ENCODE data around the gene CTNNA2. TPM values are rescaled to one million over a fixed set of nuclear protein-coding genes. Genes with fewer than 3 reads are reported as not detected.

CTNNA2 gene
- total RNA-seq, 4 donors from 2014 or later, result 0.88 to 14.9 (median 2.3) TPM; not detected in 1

DNA sequence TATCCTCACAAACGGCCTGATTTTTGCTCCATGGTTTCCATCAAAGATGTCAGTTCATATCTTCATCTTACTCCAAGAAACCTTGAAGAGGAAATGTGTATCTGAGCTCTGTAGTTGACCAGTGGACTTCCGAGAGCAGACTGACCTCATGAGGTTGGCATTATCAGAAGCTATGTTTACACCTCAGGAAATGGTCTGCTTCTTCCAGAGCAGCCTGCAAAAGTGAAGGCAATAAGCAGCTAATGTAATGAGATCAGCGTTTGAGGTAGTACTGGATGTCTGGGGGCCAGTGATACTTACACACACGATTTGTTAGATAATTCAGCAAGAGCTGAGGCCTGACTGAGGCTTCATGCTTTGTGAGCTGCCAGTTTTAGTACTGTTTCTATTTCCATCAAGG lies 602.0 kb downstream of the CTNNA2 start:
- Histone ChIP-seq H3K9me3 (no peaks in the 10 kb centered on the region), H3K4me1 (no peaks in the 10 kb centered on the region)
- intact Hi-C loops (cut with DNase I; ENCODE audit: low total_unique reads), result no loop called here

DNA sequence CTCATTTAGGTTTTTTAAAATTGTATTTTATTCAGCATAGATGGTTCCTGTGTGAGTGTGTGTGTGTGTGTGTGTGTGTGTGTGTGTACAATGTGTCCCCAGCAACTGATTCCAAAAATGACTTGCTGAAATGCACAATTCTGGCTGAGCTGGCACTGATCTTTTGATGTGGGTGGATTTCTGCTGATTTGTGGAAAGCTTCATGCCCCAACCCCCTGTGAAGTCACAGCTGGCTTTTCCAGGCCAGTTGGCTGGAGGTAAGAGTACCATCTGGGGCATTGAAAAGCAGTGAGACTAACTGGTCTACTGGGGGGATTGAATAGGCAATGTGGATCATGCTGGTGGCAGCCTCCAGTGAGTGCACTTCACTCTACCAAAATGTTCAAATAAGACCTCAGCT lies 604.5 kb downstream of the CTNNA2 start:
- no peaks in the 10 kb centered on the region for H3K4me1 ChIP-seq
- intact Hi-C loops (cut with DNase I; ENCODE audit: low total_unique reads), result no loop called here
- no peak for TF ChIP-seq POLR2A (IDR thresholded peaks at IDR 0.05)
- TF ChIP-seq, protein P1, sequence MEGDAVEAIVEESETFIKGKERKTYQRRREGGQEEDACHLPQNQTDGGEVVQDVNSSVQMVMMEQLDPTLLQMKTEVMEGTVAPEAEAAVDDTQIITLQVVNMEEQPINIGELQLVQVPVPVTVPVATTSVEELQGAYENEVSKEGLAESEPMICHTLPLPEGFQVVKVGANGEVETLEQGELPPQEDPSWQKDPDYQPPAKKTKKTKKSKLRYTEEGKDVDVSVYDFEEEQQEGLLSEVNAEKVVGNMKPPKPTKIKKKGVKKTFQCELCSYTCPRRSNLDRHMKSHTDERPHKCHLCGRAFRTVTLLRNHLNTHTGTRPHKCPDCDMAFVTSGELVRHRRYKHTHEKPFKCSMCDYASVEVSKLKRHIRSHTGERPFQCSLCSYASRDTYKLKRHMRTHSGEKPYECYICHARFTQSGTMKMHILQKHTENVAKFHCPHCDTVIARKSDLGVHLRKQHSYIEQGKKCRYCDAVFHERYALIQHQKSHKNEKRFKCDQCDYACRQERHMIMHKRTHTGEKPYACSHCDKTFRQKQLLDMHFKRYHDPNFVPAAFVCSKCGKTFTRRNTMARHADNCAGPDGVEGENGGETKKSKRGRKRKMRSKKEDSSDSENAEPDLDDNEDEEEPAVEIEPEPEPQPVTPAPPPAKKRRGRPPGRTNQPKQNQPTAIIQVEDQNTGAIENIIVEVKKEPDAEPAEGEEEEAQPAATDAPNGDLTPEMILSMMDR (IDR thresholded peaks at IDR 0.05), result no peak

More for the DNA sequence above, 602.0 kb downstream of the CTNNA2 start:
- Histone ChIP-seq H3K27ac (no peak overlapping the region), H3K27me3 (no peaks in the 10 kb centered on the region), H3K36me3 (no peaks in the 10 kb centered on the region), H3K4me3 (no peak overlapping the region)
- no peak for TF ChIP-seq POLR2A (IDR thresholded peaks at IDR 0.05)
- TF ChIP-seq, protein P1 (IDR thresholded peaks at IDR 0.05), result no peak
- DNase-seq, result no peak

DNA sequence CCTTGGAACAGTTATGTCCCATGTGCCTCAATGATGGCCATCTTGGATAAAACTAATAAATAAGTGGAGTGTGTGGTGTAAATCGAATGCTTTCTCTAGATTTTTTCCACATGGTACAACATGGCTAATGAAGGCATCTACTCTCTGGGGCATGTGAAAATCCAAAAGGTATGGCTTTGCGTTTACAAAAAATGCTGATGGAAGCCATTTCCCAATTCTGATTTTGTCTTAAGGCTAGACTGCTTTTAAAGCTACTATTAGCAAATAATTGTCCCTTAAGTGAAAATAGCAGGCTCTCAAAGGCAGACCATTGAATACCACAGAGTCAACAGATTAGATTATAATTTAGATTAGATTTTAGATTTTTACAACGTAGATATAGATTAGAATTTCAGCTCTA lies 608.0 kb downstream of the CTNNA2 start:
- Histone ChIP-seq H3K27ac (no peak overlapping the region), H3K27me3 (no peaks in the 10 kb centered on the region), H3K36me3 (no peaks in the 10 kb centered on the region), H3K4me1 (no peaks in the 10 kb centered on the region), H3K9me3 (no peaks in the 10 kb centered on the region), H3K4me3 (no peak overlapping the region)
- no peak for DNase-seq
- intact Hi-C loops (cut with DNase I; ENCODE audit: low total_unique reads), result no loop called here
- TF ChIP-seq, protein P1 (IDR thresholded peaks at IDR 0.05), result no peak
- no peak for TF ChIP-seq POLR2A (IDR thresholded peaks at IDR 0.05)

More for the DNA sequence above, 604.5 kb downstream of the CTNNA2 start:
- DNase-seq, result no peak
- H3K4me3 ChIP-seq, result no peak overlapping the region
- no peaks in the 10 kb centered on the region for H3K27me3 ChIP-seq
- no peaks in the 10 kb centered on the region for H3K9me3 ChIP-seq
- H3K36me3 ChIP-seq, result no peaks in the 10 kb centered on the region
- no peak overlapping the region for H3K27ac ChIP-seq

DNA sequence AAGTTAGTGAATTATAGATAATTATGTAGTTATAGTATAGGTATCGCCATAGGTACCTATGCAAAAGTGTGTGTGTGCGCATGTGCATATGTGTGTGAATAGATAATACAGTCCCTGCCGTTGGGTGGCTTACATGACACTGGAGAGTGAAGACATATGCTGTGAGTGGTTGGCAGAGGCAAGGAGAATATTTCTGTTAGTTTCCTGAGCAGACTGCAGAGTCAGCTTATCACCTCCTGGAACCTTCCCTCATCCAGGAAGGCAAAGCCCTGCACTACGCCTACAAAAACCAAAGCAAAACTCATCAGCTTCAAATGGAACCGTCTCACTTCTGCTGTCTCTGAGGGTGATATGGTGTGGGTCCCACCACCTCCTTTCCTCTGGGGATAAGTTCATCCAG lies 609.8 kb downstream of the CTNNA2 start:
- Histone ChIP-seq H3K27me3 (no peaks in the 10 kb centered on the region), H3K4me3 (no peak overlapping the region)
- intact Hi-C loops (cut with DNase I; ENCODE audit: low total_unique reads), result no loop called here

DNA sequence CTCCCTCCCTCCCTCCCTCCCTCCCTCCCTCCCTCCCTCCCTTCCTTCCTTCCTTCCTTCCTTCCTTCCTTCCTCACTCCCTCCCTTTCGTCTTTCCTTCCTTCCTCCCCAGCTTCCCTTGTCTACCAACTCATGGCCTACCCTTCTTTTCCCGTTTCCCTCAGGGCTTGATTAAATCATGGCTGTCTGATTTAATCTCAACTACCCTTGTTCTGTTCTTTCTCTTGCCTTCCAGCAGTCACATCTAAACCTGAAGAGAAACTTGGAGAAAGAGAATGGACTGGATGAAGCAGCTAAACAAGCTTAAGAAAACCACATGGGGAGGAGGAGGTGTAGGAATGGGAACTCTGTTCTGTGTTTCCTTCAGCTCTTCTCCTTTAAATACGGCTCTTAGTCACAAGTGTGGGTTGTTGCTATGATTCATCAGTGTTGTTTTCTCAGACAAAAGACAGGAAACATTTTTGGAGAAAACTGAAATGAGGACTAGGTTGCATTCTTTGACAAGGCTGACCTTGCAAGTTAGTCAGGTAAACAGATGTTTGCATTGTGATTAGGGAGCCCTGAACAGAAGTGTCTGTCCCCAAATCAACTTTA lies 613.8 kb downstream of the CTNNA2 start:
- H3K4me1 ChIP-seq, result no peaks in the 10 kb centered on the region
- H3K27ac ChIP-seq, result no peak overlapping the region
- no peaks in the 10 kb centered on the region for H3K36me3 ChIP-seq
- no peak for TF ChIP-seq POLR2A (IDR thresholded peaks at IDR 0.05)
- TF ChIP-seq, protein P1 (IDR thresholded peaks at IDR 0.05), result no peak
- no peaks in the 10 kb centered on the region for H3K27me3 ChIP-seq
- no peak overlapping the region for H3K4me3 ChIP-seq
- intact Hi-C loops (cut with DNase I; ENCODE audit: low total_unique reads), result no loop called here
- no peak for DNase-seq
- H3K9me3 ChIP-seq, result no peaks in the 10 kb centered on the region

More for the DNA sequence above, 609.8 kb downstream of the CTNNA2 start:
- Histone ChIP-seq H3K9me3 (no peaks in the 10 kb centered on the region), H3K27ac (no peak overlapping the region), H3K4me1 (no peaks in the 10 kb centered on the region), H3K36me3 (no peaks in the 10 kb centered on the region)
- no peak for DNase-seq
- TF ChIP-seq, protein P1 (IDR thresholded peaks at IDR 0.05), result no peak
- no peak for TF ChIP-seq POLR2A (IDR thresholded peaks at IDR 0.05)

All from uterus (tissue), 4 donors.